GM12878 (cell line): ENCODE measurements around the gene COPS6. TPM values are rescaled to one million over a fixed set of nuclear protein-coding genes. Genes with fewer than 3 reads are reported as not detected.

Experiments
- ATF7 ChIP-seq: fragments of 450-650 bp; IDR thresholded peaks from 2 replicates; pipeline ENCODE4 v1.6.1; 2016; ENCODE audit warnings: low read depth, mild to moderate bottlenecking
- BCL11A ChIP-seq: IDR thresholded peaks from 2 replicates; pipeline ENCODE4 v1.6.1; 2011; ENCODE audit warnings: low read depth, low read length
- BCL3 ChIP-seq: IDR thresholded peaks from 2 replicates; pipeline ENCODE4 v1.6.1; 2011; ENCODE audit warnings: borderline replicate concordance, low read depth, mild to moderate bottlenecking, moderate library complexity, low read length; ENCODE audit not compliant: insufficient read depth, poor library complexity, severe bottlenecking
- E2F4 ChIP-seq: IDR thresholded peaks from 2 replicates; pipeline ENCODE4 v1.6.1; 2012; ENCODE audit warnings: low read depth, low read length, improper control_type of control experiment
- IRF4 ChIP-seq: IDR thresholded peaks from 2 replicates; pipeline ENCODE4 v1.6.1; 2011; ENCODE audit warnings: low read depth, low read length
- NRF1 ChIP-seq: conservative IDR thresholded peaks from 2 replicates; pipeline ENCODE4 v1.6.1; 2011; ENCODE audit warnings: mild to moderate bottlenecking, low read depth, low read length, improper control_type of control experiment
- RAD51 ChIP-seq: fragments of 450-650 bp; IDR thresholded peaks from 2 replicates; pipeline ENCODE4 v1.6.1; 2016; ENCODE audit warnings: moderate library complexity, mild to moderate bottlenecking, inconsistent platforms
- RFX5 ChIP-seq: IDR thresholded peaks from 2 replicates; pipeline ENCODE4 v1.6.1; 2011; ENCODE audit warnings: low read depth, low read length, improper control_type of control experiment
- SMARCA5 ChIP-seq: fragments of 450-650 bp; IDR thresholded peaks from 2 replicates; pipeline ENCODE4 v1.6.1; 2017; ENCODE audit warnings: mild to moderate bottlenecking
- SMC3 ChIP-seq: IDR thresholded peaks from 2 replicates; pipeline ENCODE4 v1.6.1; 2011; ENCODE audit warnings: low read length, improper control_type of control experiment, borderline replicate concordance
- TCF3 ChIP-seq: IDR thresholded peaks from 2 replicates; pipeline ENCODE4 v1.6.1; 2012; ENCODE audit warnings: low read depth, mild to moderate bottlenecking, low read length, borderline replicate concordance; ENCODE audit not compliant: insufficient read depth
- ZBTB40 ChIP-seq: fragments of 450-650 bp; IDR thresholded peaks from 2 replicates; pipeline ENCODE4 v1.6.1; 2016; ENCODE audit warnings: mild to moderate bottlenecking, moderate library complexity, borderline replicate concordance
- ZNF217 ChIP-seq: fragments of 450-650 bp; IDR thresholded peaks from 2 replicates; pipeline ENCODE4 v1.6.1; 2017; ENCODE audit warnings: antibody characterized with exemption, mild to moderate bottlenecking
- ZSCAN29 ChIP-seq: fragments of 450-650 bp; IDR thresholded peaks from 2 replicates; pipeline ENCODE4 v1.6.1; 2017; ENCODE audit warnings: mild to moderate bottlenecking, moderate library complexity
- polyA plus RNA-seq, 11 experiments: library from polyadenylated mRNA; depleted of rRNA in 4 of 11; unstranded in 6 of 11; stranded (reverse) in 5 of 11; fragments of >200 nt; fragmentation: Nextera tagmentation in 4 of 11; fragmentation: Illumina TruSeq in 1 of 11; extraction: Ambion mirVana in 4 of 11; extraction: Trizol in 1 of 11; gene quantifications; 1 replicate in 1 of 11; 2 replicates in 10 of 11; pipeline versions ENCODE4 v1.2.1 to v1.2.3, GENCODE V29; 2011 to 2016; ENCODE audit warnings: inconsistent platforms in 2 of 11, missing spikeins in 2 of 11, low read depth in 1 of 11
- total RNA-seq, 4 experiments: library from RNA; depleted of rRNA in 3 of 4; stranded (reverse); fragments of >200 nt in 3 of 4; fragmentation: Illumina TruSeq in 1 of 4; extraction: Trizol in 1 of 4; gene quantifications; 2 replicates each; pipeline versions ENCODE4 v1.2.1 to v1.2.3, GENCODE V29; 2013 to 2021
- TF ChIP-seq, protein P1 (sequence below): fragments of 450-650 bp; formaldehyde crosslinking; IDR thresholded peaks from 2 replicates; pipeline ENCODE4 v1.5.0; 2022; ENCODE audit warnings: mild to moderate bottlenecking, missing genetic modification characterization
- TF ChIP-seq, protein P2 (sequence below): fragments of 450-650 bp; IDR thresholded peaks from 2 replicates; pipeline ENCODE4 v1.6.1; 2014; ENCODE audit warnings: mild to moderate bottlenecking
- TF ChIP-seq, protein P3 (sequence below): IDR thresholded peaks from 2 replicates; pipeline ENCODE4 v1.6.1; 2012; ENCODE audit warnings: low read depth, low read length, improper control_type of control experiment

The COPS6 gene
- total and polyA plus RNA-seq, 10 of the 15 experiments (the other 5 are each of a cell fraction or from before 2014, with no cell fraction given) = 28.5 to 182 (median 81.5) TPM

DNA sequence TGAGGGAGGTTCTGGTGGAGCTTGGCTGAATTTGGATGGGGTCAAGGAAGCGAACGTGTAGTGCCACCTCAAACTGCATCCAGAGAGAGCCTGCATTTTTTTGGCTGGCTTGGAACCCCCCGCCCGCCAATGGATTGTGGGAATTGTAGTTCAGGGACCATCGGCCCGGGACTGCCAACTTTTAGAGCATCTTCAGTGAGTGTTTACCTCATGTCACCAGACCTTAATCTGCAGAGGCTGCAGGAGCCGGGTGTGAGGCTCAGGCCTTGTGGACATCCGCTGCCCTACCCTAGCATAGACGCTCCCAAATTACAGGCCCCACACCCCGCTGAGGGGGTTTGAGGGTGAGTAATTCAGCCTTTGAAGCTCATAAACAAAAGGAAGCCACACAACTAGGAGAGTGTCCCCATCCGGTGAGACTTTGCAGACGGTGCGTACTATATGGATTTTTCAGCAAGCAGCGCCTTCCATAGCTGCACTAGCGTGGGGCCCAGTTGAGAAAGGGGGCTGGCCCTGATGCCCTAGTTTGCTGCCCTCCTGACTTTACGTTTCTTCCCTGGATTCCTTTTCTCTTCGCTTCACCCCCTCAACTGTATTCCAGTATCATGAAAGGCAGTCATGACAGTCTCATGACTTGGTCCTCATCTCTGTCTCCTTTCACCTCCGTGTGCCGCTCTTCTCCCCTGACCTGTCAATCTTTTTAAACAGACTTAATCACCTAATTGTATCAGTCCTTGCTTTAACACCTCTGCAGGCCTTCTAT, 31.4 kb downstream of the COPS6 start (continued):
- no peak for TF ChIP-seq BCL3
- TF ChIP-seq ZSCAN29 = no peak
- TF ChIP-seq E2F4 = no peak
- TF ChIP-seq, protein P1, sequence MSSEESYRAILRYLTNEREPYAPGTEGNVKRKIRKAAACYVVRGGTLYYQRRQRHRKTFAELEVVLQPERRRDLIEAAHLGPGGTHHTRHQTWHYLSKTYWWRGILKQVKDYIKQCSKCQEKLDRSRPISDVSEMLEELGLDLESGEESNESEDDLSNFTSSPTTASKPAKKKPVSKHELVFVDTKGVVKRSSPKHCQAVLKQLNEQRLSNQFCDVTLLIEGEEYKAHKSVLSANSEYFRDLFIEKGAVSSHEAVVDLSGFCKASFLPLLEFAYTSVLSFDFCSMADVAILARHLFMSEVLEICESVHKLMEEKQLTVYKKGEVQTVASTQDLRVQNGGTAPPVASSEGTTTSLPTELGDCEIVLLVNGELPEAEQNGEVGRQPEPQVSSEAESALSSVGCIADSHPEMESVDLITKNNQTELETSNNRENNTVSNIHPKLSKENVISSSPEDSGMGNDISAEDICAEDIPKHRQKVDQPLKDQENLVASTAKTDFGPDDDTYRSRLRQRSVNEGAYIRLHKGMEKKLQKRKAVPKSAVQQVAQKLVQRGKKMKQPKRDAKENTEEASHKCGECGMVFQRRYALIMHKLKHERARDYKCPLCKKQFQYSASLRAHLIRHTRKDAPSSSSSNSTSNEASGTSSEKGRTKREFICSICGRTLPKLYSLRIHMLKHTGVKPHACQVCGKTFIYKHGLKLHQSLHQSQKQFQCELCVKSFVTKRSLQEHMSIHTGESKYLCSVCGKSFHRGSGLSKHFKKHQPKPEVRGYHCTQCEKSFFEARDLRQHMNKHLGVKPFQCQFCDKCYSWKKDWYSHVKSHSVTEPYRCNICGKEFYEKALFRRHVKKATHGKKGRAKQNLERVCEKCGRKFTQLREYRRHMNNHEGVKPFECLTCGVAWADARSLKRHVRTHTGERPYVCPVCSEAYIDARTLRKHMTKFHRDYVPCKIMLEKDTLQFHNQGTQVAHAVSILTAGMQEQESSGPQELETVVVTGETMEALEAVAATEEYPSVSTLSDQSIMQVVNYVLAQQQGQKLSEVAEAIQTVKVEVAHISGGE (CRISPR knock-in tag) = no peak
- no peak for TF ChIP-seq TCF3
- no peak for TF ChIP-seq SMARCA5
- no peak for TF ChIP-seq BCL11A
- no peak for TF ChIP-seq ZNF217
- no peak for TF ChIP-seq NRF1
- no peak for TF ChIP-seq RAD51
- TF ChIP-seq SMC3 = no peak
- no peak for TF ChIP-seq RFX5
- no peak for TF ChIP-seq IRF4
- TF ChIP-seq, protein P2, sequence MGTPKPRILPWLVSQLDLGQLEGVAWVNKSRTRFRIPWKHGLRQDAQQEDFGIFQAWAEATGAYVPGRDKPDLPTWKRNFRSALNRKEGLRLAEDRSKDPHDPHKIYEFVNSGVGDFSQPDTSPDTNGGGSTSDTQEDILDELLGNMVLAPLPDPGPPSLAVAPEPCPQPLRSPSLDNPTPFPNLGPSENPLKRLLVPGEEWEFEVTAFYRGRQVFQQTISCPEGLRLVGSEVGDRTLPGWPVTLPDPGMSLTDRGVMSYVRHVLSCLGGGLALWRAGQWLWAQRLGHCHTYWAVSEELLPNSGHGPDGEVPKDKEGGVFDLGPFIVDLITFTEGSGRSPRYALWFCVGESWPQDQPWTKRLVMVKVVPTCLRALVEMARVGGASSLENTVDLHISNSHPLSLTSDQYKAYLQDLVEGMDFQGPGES = no peak
- no peak for TF ChIP-seq ATF7
- TF ChIP-seq ZBTB40 = no peak
- TF ChIP-seq, protein P3, sequence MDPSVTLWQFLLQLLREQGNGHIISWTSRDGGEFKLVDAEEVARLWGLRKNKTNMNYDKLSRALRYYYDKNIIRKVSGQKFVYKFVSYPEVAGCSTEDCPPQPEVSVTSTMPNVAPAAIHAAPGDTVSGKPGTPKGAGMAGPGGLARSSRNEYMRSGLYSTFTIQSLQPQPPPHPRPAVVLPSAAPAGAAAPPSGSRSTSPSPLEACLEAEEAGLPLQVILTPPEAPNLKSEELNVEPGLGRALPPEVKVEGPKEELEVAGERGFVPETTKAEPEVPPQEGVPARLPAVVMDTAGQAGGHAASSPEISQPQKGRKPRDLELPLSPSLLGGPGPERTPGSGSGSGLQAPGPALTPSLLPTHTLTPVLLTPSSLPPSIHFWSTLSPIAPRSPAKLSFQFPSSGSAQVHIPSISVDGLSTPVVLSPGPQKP = no peak
